NT2/D1 (cell line): Measurements from ENCODE around the gene TLCD1.
"Not testable (repeated sequence)": the region's sequence is repeated elsewhere in the genome, so short reads cannot be mapped to it uniquely, and the experiment has no call there.

Experiments
- DNase-seq: peaks from one replicate; pipeline ENCODE4 v3.0.0-alpha.2; 2011; ENCODE audit warnings: low read depth, low spot score
- H3K27me3 ChIP-seq: 2 replicates; pipeline ENCODE4 v1.6.0; 2011; ENCODE audit warnings: mild to moderate bottlenecking; ENCODE audit not compliant: insufficient read length, insufficient read depth
- H3K36me3 ChIP-seq: 2 replicates; pipeline ENCODE4 v1.6.1; 2011; ENCODE audit warnings: mild to moderate bottlenecking, low read length, mixed read lengths; ENCODE audit not compliant: insufficient read depth, insufficient read length
- H3K4me1 ChIP-seq: 2 replicates; pipeline ENCODE4 v1.5.1; 2011; ENCODE audit not compliant: insufficient read depth, insufficient read length
- H3K4me3 ChIP-seq: 2 replicates; pipeline ENCODE4 v1.5.1; 2011; ENCODE audit warnings: low read depth; ENCODE audit not compliant: insufficient read length
- H3K9ac ChIP-seq: 2 replicates; pipeline ENCODE4 v1.6.0; 2011; ENCODE audit warnings: low read depth; ENCODE audit not compliant: insufficient read length
- H3K9me3 ChIP-seq: 2 replicates; pipeline ENCODE4 v1.5.1; 2011; ENCODE audit warnings: mild to moderate bottlenecking, low read length; ENCODE audit not compliant: insufficient read depth
- SUZ12 ChIP-seq: IDR thresholded peaks from 2 replicates; pipeline ENCODE4 v1.6.1; 2011; ENCODE audit not compliant: insufficient read length, insufficient read depth; ENCODE audit errors: extremely low read depth
- YY1 ChIP-seq: IDR thresholded peaks from 2 replicates; pipeline ENCODE4 v1.6.1; 2011; ENCODE audit not compliant: insufficient read length, insufficient read depth
- ZNF274 ChIP-seq: IDR thresholded peaks from 2 replicates; pipeline ENCODE4 v1.6.1; 2011; ENCODE audit warnings: mild to moderate bottlenecking, low read depth, low read length

The TLCD1 gene

GRCh38 chr17:28723159-28723835 lies 2.7 kb downstream of the TLCD1 start:
- TF ChIP-seq YY1 (no peak), SUZ12 (no peak), ZNF274 (no peak)
- Histone ChIP-seq H3K9me3 (no peaks in the 10 kb centered on the region), H3K36me3 (peaks cover 47% of the 10 kb centered on the region), H3K4me1 (peaks cover 5% of the 10 kb centered on the region), H3K9ac (peak overlapping the region; percentile 6), H3K4me3 (no peak overlapping the region), H3K27me3 (no peaks in the 10 kb centered on the region)
- no peak for DNase-seq

DNA sequence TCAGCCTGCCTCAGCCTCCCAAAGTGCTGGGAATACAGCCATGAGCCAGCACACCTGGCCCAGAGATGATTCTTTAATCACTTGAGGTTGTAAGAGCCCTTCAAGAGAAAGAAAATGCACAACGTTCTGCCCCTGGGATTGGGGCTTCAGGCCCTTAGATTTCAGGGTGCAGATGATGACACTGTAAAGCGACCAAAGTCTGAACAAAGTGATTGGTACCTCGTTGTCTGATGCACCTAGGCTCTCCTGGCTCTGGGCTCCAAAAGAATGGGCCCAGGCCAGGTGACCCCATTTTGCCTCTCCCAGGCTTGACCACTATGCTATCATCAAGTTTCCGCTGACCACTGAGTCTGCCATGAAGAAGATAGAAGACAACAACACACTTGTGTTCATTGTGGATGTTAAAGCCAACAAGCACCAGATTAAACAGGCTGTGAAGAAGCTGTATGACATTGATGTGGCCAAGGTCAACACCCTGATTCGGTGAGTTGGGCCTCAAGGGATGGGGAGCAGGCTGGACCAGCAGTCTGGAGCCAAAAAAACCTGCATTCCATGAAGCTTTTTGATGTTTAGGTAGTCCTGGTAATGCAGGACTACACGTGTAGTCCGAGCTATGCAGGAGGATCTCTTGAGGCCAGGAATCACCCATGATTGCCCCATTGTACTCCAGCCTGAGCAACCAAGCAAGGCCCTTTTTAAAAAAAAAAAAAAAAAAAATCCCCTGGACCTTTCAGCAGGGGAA lies 3.4 kb downstream of the TLCD1 start:
- Histone ChIP-seq H3K9me3 (no peaks in the 10 kb centered on the region), H3K9ac (peak overlapping the region; percentile 71), H3K4me1 (peaks cover 5% of the 10 kb centered on the region), H3K4me3 (no peak overlapping the region), H3K36me3 (peaks cover 47% of the 10 kb centered on the region), H3K27me3 (no peaks in the 10 kb centered on the region)
- DNase-seq, result no peak
- TF ChIP-seq YY1 (no peak), ZNF274 (no peak), SUZ12 (no peak)

DNA sequence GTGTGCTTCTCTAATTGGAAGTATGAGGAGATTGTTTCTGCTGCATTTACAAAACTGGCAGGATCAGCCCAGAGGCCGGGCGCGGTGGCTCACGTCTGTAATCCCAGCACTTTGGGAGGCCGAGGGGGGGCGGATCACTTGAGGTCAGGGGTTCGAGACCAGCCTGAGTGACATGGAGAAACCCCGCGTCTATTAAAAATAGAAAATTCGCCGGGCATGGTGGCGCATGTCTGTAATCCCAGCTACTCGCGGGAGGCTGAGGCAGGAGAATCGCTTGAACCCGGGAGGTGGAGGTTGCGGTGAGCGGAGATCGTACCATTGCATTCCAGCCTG lies 5.1 kb downstream of the TLCD1 start:
- H3K4me3 ChIP-seq, result peak overlapping the region; percentile 93
- not testable (repeated sequence) for H3K27me3 ChIP-seq, H3K4me1 ChIP-seq, DNase-seq, H3K9me3 ChIP-seq
- peaks cover 53% of the 10 kb centered on the region for H3K36me3 ChIP-seq
- H3K9ac ChIP-seq, result peak overlapping the region; percentile 99

DNA sequence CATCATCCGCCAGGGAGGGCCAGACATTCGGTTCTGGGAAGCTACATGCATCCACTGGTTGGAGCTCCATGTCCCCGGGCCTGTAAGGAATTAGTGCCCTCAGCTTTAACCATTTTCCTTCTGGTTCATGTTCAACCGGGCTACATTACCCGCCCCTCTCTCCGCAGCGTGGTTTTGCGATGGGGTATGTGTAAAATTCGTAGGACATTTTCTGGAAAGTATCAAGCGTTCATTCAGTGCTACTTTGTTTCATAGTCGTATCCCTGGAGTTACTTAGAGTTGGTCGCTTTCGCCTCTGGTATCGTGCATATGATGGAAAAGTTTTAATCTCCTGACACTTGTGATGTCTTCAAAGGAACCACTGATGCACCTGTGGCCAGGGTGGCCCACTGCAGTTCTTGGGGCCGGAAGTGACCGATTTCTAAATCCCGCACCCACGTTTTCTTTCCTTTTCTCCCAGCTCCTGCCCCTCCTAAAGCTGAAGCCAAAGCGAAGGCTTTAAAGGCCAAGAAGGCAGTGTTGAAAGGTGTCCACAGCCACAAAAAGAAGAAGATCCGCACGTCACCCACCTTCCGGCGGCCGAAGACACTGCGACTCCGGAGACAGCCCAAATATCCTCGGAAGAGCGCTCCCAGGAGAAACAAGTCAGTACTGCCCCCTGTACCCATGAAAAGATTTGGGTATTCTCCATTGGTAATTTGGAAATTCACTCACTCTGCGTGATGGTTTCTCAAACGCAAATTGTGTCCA lies 5.6 kb downstream of the TLCD1 start:
- Histone ChIP-seq H3K4me3 (peak overlapping the region; percentile 93), H3K9ac (peak overlapping the region; percentile 99), H3K27me3 (no peaks in the 10 kb centered on the region), H3K36me3 (peaks cover 58% of the 10 kb centered on the region), H3K4me1 (peaks cover 12% of the 10 kb centered on the region), H3K9me3 (no peaks in the 10 kb centered on the region)
- DNase-seq, result no peak
- TF ChIP-seq ZNF274 (no peak), YY1 (no peak), SUZ12 (no peak)

- TF ChIP-seq SUZ12 (no peak), YY1 (no peak), ZNF274 (no peak)
- H3K9ac ChIP-seq, result peak overlapping the region; percentile 93
- no peak for DNase-seq
- H3K4me1 ChIP-seq, result peaks cover 18% of the 10 kb centered on the region
- H3K4me3 ChIP-seq, result peak overlapping the region; percentile 52
- H3K9me3 ChIP-seq, result no peaks in the 10 kb centered on the region
- peaks cover 65% of the 10 kb centered on the region for H3K36me3 ChIP-seq
- no peaks in the 10 kb centered on the region for H3K27me3 ChIP-seq
Observed at GRCh38 chr17:28719021-28719433, 7.0 kb downstream of the TLCD1 start.

DNA sequence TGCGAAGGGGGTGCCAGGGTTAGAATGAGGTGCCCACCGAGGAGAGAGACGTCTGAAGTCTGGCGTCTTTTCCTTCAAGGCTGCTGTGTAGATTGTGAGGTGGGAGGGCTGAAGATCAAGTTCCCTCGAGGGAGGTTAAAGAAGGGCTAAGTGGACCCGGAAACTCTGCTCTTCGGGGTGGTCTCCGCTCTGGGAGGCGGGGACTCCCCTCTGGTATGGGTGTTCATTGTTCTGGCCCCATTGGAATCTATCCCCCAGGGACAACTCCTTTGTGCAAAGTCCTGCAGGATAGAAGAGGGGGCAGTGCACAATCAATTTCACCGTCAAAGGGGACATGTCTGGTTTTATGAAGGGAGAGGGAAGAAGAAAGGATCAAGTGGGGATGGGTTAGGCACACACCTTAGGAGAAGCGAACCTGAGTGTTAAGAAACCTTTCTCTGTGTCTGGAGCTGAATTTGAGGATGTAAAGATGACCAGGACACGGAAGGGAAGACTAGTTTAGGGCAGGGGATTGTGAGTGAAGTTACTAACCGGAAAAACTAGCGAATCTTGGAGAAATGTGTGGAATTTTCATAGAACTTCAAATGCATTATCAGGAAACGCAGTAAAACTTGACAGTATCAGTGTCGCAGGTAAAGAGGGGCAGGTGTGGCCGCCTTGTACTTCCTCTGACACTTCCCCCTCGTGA lies 7.6 kb downstream of the TLCD1 start:
- peaks cover 18% of the 10 kb centered on the region for H3K4me1 ChIP-seq
- no peaks in the 10 kb centered on the region for H3K27me3 ChIP-seq
- peak overlapping the region; percentile 52 for H3K4me3 ChIP-seq
- H3K36me3 ChIP-seq, result peaks cover 62% of the 10 kb centered on the region
- H3K9me3 ChIP-seq, result no peaks in the 10 kb centered on the region
- DNase-seq, result no peak
- TF ChIP-seq YY1 (no peak), SUZ12 (no peak), ZNF274 (no peak)
- H3K9ac ChIP-seq, result peak overlapping the region; percentile 93
